Endodermal cell (in vitro differentiated cells): ENCODE results near the gene PDE4C. TPM values are rescaled to one million over a fixed set of nuclear protein-coding genes. Genes with fewer than 3 reads are reported as not detected.
A peak's percentile ranks its signal among the peaks of the same experiment; 100 is the strongest.

Source experiments
- DNase-seq: peaks from one replicate; pipeline ENCODE4 v3.0.0-alpha.2; 2017
- H3K27ac ChIP-seq: 2 replicates; pipeline ENCODE4 v1.5.1; 2013; ENCODE audit warnings: mild to moderate bottlenecking, low read depth, low read length, moderate library complexity
- H3K27me3 ChIP-seq: 2 replicates; pipeline ENCODE4 v1.6.1; 2013; ENCODE audit warnings: mild to moderate bottlenecking, low read length, moderate library complexity; ENCODE audit not compliant: insufficient read depth, control insufficient read depth, poor library complexity, severe bottlenecking
- H3K36me3 ChIP-seq: 2 replicates; pipeline ENCODE4 v1.7.0; 2013; ENCODE audit warnings: mild to moderate bottlenecking, low read length, moderate library complexity; ENCODE audit not compliant: control insufficient read depth, insufficient read depth
- H3K4me1 ChIP-seq: one replicate; pipeline ENCODE4 v1.7.0; 2013; ENCODE audit warnings: low read length; ENCODE audit not compliant: control insufficient read depth, insufficient read depth
- H3K4me3 ChIP-seq: 2 replicates; pipeline ENCODE4 v1.5.1; 2013; ENCODE audit warnings: mild to moderate bottlenecking, low read length, moderate library complexity
- H3K9ac ChIP-seq: 2 replicates; pipeline ENCODE4 v1.6.1; 2013; ENCODE audit warnings: mild to moderate bottlenecking, low read length, moderate library complexity; ENCODE audit not compliant: poor library complexity, severe bottlenecking; ENCODE audit errors: extremely low read depth
- H3K9me3 ChIP-seq: 2 replicates; pipeline ENCODE4 v1.6.1; 2013; ENCODE audit warnings: mild to moderate bottlenecking, low read length, moderate library complexity; ENCODE audit not compliant: control insufficient read depth
- H3K27ac Mint-ChIP-seq: 2 replicates; pipeline ENCODE4 v1.8.0; 2020; ENCODE audit warnings: mixed read lengths
- H3K27me3 Mint-ChIP-seq: 2 replicates; pipeline ENCODE4 v1.8.0; 2021; ENCODE audit warnings: mild to moderate bottlenecking, mixed read lengths; ENCODE audit not compliant: insufficient read depth
- H3K36me3 Mint-ChIP-seq: 2 replicates; pipeline ENCODE4 v1.8.0; 2020; ENCODE audit warnings: low read depth, mixed read lengths
- H3K4me1 Mint-ChIP-seq: 2 replicates; pipeline ENCODE4 v1.8.0; 2020; ENCODE audit warnings: mixed read lengths
- H3K4me3 Mint-ChIP-seq: 2 replicates; pipeline ENCODE4 v1.8.0; 2020; ENCODE audit warnings: mild to moderate bottlenecking, moderate library complexity, mixed read lengths
- H3K9me3 Mint-ChIP-seq: 2 replicates; pipeline ENCODE4 v1.8.0; 2020; ENCODE audit warnings: mild to moderate bottlenecking, mixed read lengths
- CTCF ChIP-seq: fragments of 200-600 bp; sonication (generic); conservative IDR thresholded peaks from 2 replicates; pipeline ENCODE4 v1.5.0; 2021; ENCODE audit warnings: antibody characterized with exemption, mild to moderate bottlenecking
- WGBS, 2 experiments: methylation state at CpG; one replicate each; pipeline versions ENCODE4 v1.1.5 to v1.1.7; 2013; ENCODE audit warnings: missing lambda C conversion rate in 2 of 2, mixed read lengths in 1 of 2; ENCODE audit not compliant: insufficient coverage in 1 of 2, insufficient read length in 1 of 2; 5-methylcytosine and 5-hydroxymethylcytosine counted together
- total RNA-seq, 2 donors: library from RNA; stranded (reverse); fragmentation: NEBNext Ultra II Directional in 1 of 2; extraction: Animal tissue kit (Norgen Biotek cat#: 25700) in 1 of 2; gene quantifications; 2 replicates in 1 of 2; 3 replicates in 1 of 2; pipeline ENCODE4 v1.2.1, GENCODE V29; 2021

The PDE4C gene
- total RNA-seq, 2 donors from 2014 or later, result 1.1 to 2.4 TPM

- no peak for DNase-seq
- Mint-ChIP-seq H3K4me1 (peaks cover 10% of the 10 kb centered on the region), H3K4me3 (no peak overlapping the region), H3K27ac (no peak overlapping the region), H3K36me3 (no peaks in the 10 kb centered on the region), H3K9me3 (no peaks in the 10 kb centered on the region), H3K27me3 (peaks cover 7% of the 10 kb centered on the region)
- no peak for TF ChIP-seq CTCF
- no peaks in the 10 kb centered on the region for H3K27me3 ChIP-seq
- no peak overlapping the region for H3K27ac ChIP-seq
- no peaks in the 10 kb centered on the region for H3K9me3 ChIP-seq
- no peaks in the 10 kb centered on the region for H3K36me3 ChIP-seq
- H3K4me1 ChIP-seq, result peaks cover 8% of the 10 kb centered on the region
- H3K9ac ChIP-seq, result no peak overlapping the region
- H3K4me3 ChIP-seq, result no peak overlapping the region
- 74 to 81% methylated on average over 6 to 7 of the region's 7 CpGs for WGBS, 2 experiments
Measured at GRCh38 chr19:18245297-18245696, 19.1 kb upstream of the PDE4C start.

GRCh38 chr19:18239303-18239702, 13.1 kb upstream of the PDE4C start:
- Histone ChIP-seq H3K9ac (no peak overlapping the region), H3K4me1 (no peaks in the 10 kb centered on the region), H3K27ac (no peak overlapping the region), H3K9me3 (no peaks in the 10 kb centered on the region), H3K36me3 (no peaks in the 10 kb centered on the region), H3K4me3 (no peak overlapping the region), H3K27me3 (peaks cover 12% of the 10 kb centered on the region)
- H3K36me3 Mint-ChIP-seq, result no peaks in the 10 kb centered on the region
- H3K27me3 Mint-ChIP-seq, result peaks cover 42% of the 10 kb centered on the region
- 29 to 49% methylated on average over 7 to 12 of the region's 12 CpGs for WGBS, 2 experiments
- H3K9me3 Mint-ChIP-seq, result no peaks in the 10 kb centered on the region
- no peak overlapping the region for H3K4me3 Mint-ChIP-seq
- no peaks in the 10 kb centered on the region for H3K4me1 Mint-ChIP-seq
- peak; percentile 82 for DNase-seq
- no peak overlapping the region for H3K27ac Mint-ChIP-seq
- no peak for TF ChIP-seq CTCF

GRCh38 chr19:18234194-18234593, 8.0 kb upstream of the PDE4C start:
- Histone ChIP-seq H3K36me3 (no peaks in the 10 kb centered on the region), H3K9me3 (no peaks in the 10 kb centered on the region), H3K27me3 (peaks cover 20% of the 10 kb centered on the region), H3K9ac (no peak overlapping the region), H3K4me3 (no peak overlapping the region), H3K27ac (no peak overlapping the region), H3K4me1 (no peaks in the 10 kb centered on the region)
- no peaks in the 10 kb centered on the region for H3K36me3 Mint-ChIP-seq
- no peak overlapping the region for H3K4me3 Mint-ChIP-seq
- WGBS, 2 experiments, result 46 to 80% methylated on average over 1 to 6 of the region's 6 CpGs
- H3K4me1 Mint-ChIP-seq, result peaks cover 6% of the 10 kb centered on the region
- no peak for TF ChIP-seq CTCF
- no peak for DNase-seq
- peaks cover 39% of the 10 kb centered on the region for H3K27me3 Mint-ChIP-seq
- H3K27ac Mint-ChIP-seq, result no peak overlapping the region
- H3K9me3 Mint-ChIP-seq, result no peaks in the 10 kb centered on the region
